ENCODE data around the gene SPDEF.

Gene SPDEF

DNA sequence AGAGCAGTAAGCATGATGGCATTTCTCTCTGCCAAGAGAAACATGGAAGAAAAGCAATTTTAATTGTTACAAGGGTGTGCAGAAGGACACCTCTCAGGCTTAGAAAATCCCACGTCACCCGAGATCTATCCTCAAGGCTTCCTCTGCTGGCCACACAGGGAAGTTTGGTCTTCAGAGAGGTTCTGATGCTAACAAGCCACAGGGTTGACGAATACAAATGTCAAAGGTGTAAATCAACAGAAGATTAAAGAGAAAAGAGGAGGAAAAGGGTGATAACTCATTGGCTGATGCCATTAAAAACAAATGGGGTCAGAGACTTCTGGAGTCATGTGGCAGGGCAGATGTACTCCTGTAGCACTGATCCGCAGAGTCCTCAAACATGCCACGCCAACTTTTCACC is 33.6 kb upstream of the SPDEF start:
- in situ Hi-C loops (cut with MboI; ENCODE audit: low sequenced_read_pairs), result no loop called here

DNA sequence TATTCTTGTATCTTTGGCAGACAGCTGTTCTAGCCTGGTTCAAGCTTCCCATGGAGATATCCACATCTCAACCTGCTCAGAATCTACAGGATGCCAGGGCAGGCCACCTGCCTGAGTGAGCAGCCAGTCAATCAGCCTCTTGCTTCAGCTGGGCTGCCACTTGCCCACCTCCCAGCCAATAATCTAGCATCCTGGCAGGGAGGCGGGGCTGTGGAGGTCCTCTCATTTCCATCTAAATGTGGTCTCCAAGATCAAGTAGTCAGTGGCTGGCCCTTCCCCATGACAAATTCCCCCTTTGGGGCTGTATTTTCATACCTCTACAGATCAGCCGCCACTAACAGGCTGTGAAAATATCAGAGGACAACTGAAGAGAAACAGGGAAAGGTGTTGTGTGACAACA is 33.0 kb upstream of the SPDEF start:
- Histone ChIP-seq H3K27me3 (ENCODE audit: low read depth) (no peaks in the 10 kb centered on the region), H3K9me3 (no peaks in the 10 kb centered on the region), H3K4me3 (no peak overlapping the region), H3K4me1 (peaks cover 5% of the 10 kb centered on the region), H3K36me3 (replicated peaks) (peaks cover 23% of the 10 kb centered on the region)
- in situ Hi-C loops (cut with MboI; ENCODE audit: low sequenced_read_pairs), result no loop called here
- no peak for DNase-seq (ENCODE audit: low spot score in 2 of 2)

More for the DNA sequence above, 33.6 kb upstream of the SPDEF start:
- Histone ChIP-seq H3K36me3 (replicated peaks) (peaks cover 23% of the 10 kb centered on the region), H3K4me3 (no peak overlapping the region), H3K27me3 (ENCODE audit: low read depth) (no peaks in the 10 kb centered on the region), H3K4me1 (peaks cover 5% of the 10 kb centered on the region), H3K9me3 (no peaks in the 10 kb centered on the region)
- DNase-seq (ENCODE audit: low spot score in 2 of 2), result no peak

DNA sequence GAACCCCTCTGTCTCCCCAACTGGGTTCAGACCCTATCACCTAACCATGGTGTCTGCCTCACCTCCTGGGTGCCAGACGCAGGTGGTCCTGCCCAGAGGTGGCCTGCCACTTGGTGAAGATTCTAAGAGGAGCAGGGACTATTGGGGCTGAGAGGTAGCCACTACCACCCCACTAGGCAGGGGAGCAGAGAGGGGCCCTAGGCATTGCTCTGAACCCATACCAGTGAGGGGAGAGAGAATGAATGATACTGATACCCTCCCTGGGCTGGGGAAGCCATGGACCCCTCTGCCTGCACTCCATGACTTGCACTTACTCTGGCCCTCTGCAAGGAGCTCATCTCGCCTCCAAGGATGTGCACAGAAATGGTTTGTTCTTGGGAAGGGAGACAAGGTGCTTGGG is 31.7 kb upstream of the SPDEF start:
- Histone ChIP-seq H3K36me3 (replicated peaks) (peaks cover 17% of the 10 kb centered on the region), H3K27me3 (ENCODE audit: low read depth) (no peaks in the 10 kb centered on the region), H3K9me3 (no peaks in the 10 kb centered on the region), H3K4me3 (no peak overlapping the region), H3K4me1 (no peaks in the 10 kb centered on the region)
- in situ Hi-C loops (cut with MboI; ENCODE audit: low sequenced_read_pairs), result no loop called here
- no peak for DNase-seq (ENCODE audit: low spot score in 2 of 2)

DNA sequence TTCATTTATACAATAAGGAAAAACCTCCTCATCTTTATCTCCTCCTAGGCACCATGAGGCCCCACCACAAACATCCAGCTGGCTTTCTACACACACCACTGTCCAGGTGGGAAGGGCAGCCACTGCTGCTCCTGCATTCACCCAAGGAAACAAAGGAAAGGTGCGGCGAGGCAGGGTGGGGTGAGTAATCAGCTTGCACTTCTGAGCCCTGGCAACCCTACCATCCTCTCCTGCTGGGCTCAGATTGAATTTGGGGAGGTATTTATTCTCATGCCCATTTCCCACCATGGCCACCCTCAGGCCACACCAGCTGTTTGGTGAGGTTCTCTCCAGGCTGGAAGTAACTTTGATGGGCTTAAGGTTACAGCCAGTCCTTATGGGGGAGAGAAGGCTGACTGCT is 31.2 kb upstream of the SPDEF start:
- H3K27me3 ChIP-seq (ENCODE audit: low read depth), result no peaks in the 10 kb centered on the region

DNA sequence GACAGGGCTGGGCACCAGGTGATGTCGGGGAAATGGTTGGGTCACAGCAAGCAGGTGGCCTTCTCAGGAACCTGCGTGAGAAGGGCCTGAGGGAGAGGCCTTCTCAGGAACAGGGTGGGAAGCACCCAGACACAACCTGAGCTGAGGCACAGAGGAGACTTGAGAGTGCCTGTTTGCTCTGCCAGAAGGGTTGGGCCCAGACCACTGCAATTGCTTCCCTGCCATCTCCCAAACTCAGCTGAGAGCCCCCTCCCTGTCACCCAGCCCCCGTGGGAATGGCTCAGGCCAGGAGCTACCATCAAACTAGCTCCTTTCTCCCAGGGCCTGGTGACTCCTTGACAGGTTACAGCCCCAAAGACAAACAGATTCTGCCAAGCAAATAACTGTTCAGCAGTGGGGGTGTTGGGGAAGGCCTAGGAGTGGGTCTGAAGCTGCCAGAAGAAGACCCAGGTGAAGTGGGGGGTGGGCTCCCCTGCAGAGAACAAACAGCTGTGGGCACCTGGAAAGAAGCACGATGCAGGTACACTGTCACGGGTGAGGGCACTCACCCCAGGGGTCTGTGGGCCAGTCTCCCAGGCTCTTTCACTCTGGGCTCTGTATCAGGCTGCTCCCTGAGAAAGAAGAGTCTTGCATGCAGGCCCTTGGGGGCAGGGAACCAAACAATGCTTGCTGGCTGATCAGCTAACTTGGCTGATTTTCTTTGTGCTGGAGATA is 30.4 kb upstream of the SPDEF start:
- no peak for DNase-seq (ENCODE audit: low spot score in 2 of 2)
- peaks cover 17% of the 10 kb centered on the region for H3K36me3 ChIP-seq (replicated peaks)
- H3K4me3 ChIP-seq, result no peak overlapping the region
- in situ Hi-C loops (cut with MboI; ENCODE audit: low sequenced_read_pairs), result no loop called here
- no peaks in the 10 kb centered on the region for H3K4me1 ChIP-seq
- H3K27me3 ChIP-seq (ENCODE audit: low read depth), result no peaks in the 10 kb centered on the region
- no peaks in the 10 kb centered on the region for H3K9me3 ChIP-seq

More for the DNA sequence above, 31.2 kb upstream of the SPDEF start:
- Histone ChIP-seq H3K9me3 (no peaks in the 10 kb centered on the region), H3K4me1 (no peaks in the 10 kb centered on the region), H3K4me3 (no peak overlapping the region), H3K36me3 (replicated peaks) (peaks cover 17% of the 10 kb centered on the region)
- DNase-seq (ENCODE audit: low spot score in 2 of 2), result no peak
- in situ Hi-C loops (cut with MboI; ENCODE audit: low sequenced_read_pairs), result no loop called here

DNA sequence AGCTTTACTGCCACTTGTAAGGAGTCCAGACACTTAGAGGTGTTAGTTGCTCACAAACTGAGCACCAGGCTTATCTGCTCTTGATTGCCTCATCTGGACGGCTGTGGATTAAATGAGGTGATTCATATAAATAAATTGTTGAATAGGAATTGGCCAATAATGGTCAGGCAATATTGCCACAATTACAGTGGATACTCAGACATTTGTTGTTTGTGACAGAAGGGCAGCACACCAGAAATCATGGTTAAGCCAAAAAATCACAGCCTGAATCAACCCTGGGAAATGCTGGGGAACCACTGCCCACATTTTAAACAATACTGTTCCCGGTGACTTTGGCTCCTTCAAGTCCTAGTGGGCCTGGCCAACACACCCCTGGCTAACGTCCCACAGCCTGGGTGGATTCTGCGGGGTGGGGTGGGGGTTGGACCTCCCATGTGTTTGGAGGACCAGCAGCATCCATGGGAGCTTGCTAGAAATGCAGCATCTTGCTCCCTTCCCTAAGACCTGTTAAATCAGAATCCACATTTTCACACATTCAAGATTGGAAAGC is 29.5 kb upstream of the SPDEF start:
- no peaks in the 10 kb centered on the region for H3K4me1 ChIP-seq
- no peak overlapping the region for H3K4me3 ChIP-seq
- peaks cover 13% of the 10 kb centered on the region for H3K36me3 ChIP-seq (replicated peaks)
- DNase-seq (ENCODE audit: low spot score in 2 of 2), result no peak
- no peaks in the 10 kb centered on the region for H3K27me3 ChIP-seq (ENCODE audit: low read depth)
- H3K9me3 ChIP-seq, result no peaks in the 10 kb centered on the region
- in situ Hi-C loops (cut with MboI; ENCODE audit: low sequenced_read_pairs), result no loop called here

DNA sequence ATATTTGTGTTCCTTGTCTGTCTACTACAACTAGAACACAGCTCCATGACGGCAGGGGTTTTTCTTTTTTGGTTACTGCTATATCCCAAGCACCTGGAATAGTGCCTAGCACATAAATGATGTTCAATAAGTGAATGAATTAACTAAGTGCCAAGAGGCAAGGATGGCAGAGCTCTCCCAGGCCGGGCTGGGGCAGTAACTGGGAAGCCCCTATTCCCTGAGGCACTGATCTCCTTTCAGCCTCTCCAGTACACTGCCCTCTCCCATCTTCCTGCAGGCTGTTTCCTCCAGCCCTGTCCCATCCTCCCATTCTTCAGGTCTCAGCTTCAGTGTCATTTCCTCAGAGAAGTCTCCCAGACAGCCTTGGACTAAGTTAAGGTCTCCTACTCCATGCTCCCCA is 29.0 kb upstream of the SPDEF start:
- Histone ChIP-seq H3K9me3 (no peaks in the 10 kb centered on the region), H3K4me1 (no peaks in the 10 kb centered on the region), H3K36me3 (replicated peaks) (peaks cover 11% of the 10 kb centered on the region), H3K4me3 (no peak overlapping the region), H3K27me3 (ENCODE audit: low read depth) (no peaks in the 10 kb centered on the region)
- no peak for DNase-seq (ENCODE audit: low spot score in 2 of 2)
- in situ Hi-C loops (cut with MboI; ENCODE audit: low sequenced_read_pairs), result no loop called here

DNA sequence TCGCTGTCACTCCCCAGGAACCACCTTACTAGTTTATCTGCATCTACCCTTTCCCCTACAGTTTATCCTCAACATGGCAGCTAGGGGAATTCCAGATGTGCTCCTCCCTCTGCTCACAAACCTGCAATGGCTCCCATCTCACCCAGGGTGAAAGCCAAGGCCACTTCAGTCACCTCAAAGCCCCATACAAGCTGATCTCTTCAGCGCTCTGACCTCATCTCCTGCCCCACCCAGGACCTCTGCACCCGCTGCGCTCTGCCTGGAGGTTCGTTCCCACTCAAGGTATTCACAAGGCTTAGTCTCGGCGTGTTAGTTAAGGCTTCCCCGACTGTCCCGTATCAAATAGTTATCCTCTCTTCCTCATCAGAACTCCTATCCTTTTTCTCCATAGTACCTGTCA is 28.6 kb upstream of the SPDEF start:
- H3K4me3 ChIP-seq, result no peak overlapping the region
- DNase-seq (ENCODE audit: low spot score in 2 of 2), result no peak
- in situ Hi-C loops (cut with MboI; ENCODE audit: low sequenced_read_pairs), result no loop called here
- H3K27me3 ChIP-seq (ENCODE audit: low read depth), result no peaks in the 10 kb centered on the region
- H3K36me3 ChIP-seq (replicated peaks), result peaks cover 7% of the 10 kb centered on the region
- H3K9me3 ChIP-seq, result no peaks in the 10 kb centered on the region
- H3K4me1 ChIP-seq, result no peaks in the 10 kb centered on the region

DNA sequence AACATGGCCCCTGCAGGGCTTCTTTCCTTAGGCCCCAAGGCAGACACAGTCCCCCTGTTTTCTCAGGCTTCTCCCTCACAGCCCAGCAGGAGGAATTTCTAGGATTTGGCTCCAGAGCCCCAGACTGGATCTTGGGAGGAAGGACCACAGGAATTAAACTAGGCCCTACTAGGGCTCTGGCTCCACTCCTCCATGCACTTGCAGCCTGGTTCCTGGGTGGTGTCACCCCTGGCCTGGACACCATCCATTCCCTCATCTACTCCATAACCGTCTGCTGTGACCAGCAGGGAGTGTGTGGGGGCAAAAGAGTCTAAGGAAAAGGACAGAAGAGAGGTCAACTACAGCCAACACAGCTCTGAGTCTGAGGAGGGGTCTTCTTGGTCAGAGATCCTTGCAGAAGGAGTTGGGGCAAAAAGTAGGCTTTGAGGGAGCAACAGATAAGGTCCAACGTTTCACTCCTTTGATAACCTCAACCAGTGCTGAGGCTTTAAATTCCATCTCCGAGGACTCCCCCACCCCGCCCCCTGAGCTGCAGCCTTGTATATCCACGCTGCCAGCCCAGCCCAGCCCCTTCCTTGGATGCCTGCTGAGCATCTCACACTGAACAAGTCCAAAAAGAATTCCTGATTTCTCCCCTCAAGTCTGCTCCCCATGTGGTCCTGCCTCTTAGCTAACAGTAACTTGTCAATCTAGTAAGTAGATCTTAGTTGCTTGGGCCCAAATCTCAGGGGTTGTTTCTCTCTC is 27.9 kb upstream of the SPDEF start:
- Histone ChIP-seq H3K36me3 (replicated peaks) (no peaks in the 10 kb centered on the region; the same call in none of the 2 replicates), H3K4me1 (no peaks in the 10 kb centered on the region), H3K4me3 (no peak overlapping the region), H3K27me3 (ENCODE audit: low read depth) (no peaks in the 10 kb centered on the region), H3K9me3 (no peaks in the 10 kb centered on the region)
- DNase-seq (ENCODE audit: low spot score in 2 of 2), result no peak
- in situ Hi-C loops (cut with MboI; ENCODE audit: low sequenced_read_pairs), result no loop called here

DNA sequence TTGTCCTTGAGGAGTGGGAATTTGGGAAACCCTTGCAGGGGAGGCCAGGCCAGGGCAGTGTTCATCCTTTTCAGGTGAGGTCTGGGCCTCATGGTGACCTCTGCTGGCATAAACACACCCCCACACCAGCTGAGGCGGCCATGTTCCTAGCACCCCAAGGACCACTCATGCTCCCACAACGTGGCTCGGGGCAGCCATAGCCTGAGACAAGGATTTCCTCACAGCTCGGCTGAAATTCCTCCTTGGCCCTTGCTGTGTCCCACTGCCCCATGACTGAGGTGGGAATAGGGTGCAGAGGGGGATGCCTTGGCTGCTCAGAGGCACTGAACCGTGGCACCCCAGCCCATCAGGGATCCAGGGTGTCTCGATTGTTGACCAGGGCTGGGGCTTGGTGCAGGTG is 27.3 kb upstream of the SPDEF start:
- Histone ChIP-seq H3K4me1 (no peaks in the 10 kb centered on the region), H3K27me3 (ENCODE audit: low read depth) (no peaks in the 10 kb centered on the region), H3K36me3 (replicated peaks) (no peaks in the 10 kb centered on the region; the same call in none of the 2 replicates), H3K4me3 (no peak overlapping the region), H3K9me3 (no peaks in the 10 kb centered on the region)
- in situ Hi-C loops (cut with MboI; ENCODE audit: low sequenced_read_pairs), result no loop called here
- peak in 1 of 2 experiments; percentile 53 for DNase-seq (ENCODE audit: low spot score in 2 of 2)

DNA sequence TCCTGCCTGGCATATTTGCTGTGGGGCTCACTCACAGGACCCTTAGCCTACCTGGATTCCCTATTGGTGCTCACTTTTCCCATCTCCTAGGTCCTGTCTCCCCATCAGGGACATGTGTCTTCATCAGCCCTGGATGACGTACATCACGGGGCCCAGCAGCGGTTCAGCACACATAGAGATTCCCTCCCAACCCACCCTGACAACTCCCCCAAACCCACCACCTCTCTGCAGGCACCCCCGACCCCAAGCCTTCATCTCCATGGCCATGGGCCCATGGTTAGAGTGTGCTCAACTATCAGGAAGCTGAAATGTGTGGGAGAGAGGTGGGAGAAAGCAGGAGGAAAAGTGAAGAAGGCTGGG is 25.4 kb upstream of the SPDEF start:
- in situ Hi-C loops (cut with MboI; ENCODE audit: low sequenced_read_pairs), result no loop called here
- Histone ChIP-seq H3K4me1 (no peaks in the 10 kb centered on the region), H3K36me3 (replicated peaks) (no peaks in the 10 kb centered on the region; the same call in 1 of the 2 replicates), H3K4me3 (no peak overlapping the region), H3K27me3 (ENCODE audit: low read depth) (no peaks in the 10 kb centered on the region), H3K9me3 (no peaks in the 10 kb centered on the region)
- no peak for DNase-seq (ENCODE audit: low spot score in 2 of 2)

DNA sequence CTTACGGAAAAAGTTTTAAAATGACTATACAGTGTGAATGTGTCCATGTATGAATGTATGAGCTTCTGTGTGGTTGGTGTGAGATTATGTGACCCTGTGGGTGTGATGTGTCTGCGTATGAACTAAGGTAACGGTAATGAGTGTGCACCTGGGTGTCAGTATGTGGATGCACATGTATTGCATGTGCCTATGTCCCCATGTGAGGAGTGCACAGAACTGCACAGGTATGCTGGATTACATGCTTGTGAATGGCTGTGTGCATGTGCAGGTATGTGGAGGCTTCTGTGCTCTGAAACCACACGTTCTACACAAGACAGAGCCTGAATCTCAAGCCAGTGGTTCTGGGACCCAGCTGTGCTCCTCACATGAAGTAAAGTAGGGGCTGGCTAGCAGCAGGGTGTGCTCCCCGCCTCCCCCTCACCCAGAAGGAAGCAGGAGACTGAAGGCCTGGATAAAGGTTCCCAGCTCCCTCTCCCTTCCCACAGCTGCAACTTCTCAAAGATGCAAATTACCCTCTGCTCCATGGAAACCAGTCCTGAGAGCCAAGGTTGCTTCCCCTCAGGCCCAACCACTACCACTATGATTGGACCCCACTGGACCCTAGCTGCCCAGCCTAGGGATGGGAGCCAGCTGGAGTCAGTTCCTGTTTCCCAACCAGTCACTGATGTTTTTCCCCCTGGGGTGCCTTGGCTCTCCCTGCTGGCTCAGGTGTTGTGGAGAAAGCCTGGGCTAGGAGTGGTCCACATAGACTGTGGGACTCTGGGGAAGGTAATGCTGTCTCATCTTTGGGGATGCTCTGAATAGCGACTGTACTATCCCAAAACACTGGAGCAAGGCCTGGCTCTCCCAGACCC is 24.8 kb upstream of the SPDEF start:
- H3K4me1 ChIP-seq, result no peaks in the 10 kb centered on the region
- in situ Hi-C loops (cut with MboI; ENCODE audit: low sequenced_read_pairs), result no loop called here
- H3K9me3 ChIP-seq, result no peaks in the 10 kb centered on the region
- no peak for DNase-seq (ENCODE audit: low spot score in 2 of 2)
- no peaks in the 10 kb centered on the region; the same call in 1 of the 2 replicates for H3K36me3 ChIP-seq (replicated peaks)
- no peak overlapping the region for H3K4me3 ChIP-seq
- H3K27me3 ChIP-seq (ENCODE audit: low read depth), result no peaks in the 10 kb centered on the region

DNA sequence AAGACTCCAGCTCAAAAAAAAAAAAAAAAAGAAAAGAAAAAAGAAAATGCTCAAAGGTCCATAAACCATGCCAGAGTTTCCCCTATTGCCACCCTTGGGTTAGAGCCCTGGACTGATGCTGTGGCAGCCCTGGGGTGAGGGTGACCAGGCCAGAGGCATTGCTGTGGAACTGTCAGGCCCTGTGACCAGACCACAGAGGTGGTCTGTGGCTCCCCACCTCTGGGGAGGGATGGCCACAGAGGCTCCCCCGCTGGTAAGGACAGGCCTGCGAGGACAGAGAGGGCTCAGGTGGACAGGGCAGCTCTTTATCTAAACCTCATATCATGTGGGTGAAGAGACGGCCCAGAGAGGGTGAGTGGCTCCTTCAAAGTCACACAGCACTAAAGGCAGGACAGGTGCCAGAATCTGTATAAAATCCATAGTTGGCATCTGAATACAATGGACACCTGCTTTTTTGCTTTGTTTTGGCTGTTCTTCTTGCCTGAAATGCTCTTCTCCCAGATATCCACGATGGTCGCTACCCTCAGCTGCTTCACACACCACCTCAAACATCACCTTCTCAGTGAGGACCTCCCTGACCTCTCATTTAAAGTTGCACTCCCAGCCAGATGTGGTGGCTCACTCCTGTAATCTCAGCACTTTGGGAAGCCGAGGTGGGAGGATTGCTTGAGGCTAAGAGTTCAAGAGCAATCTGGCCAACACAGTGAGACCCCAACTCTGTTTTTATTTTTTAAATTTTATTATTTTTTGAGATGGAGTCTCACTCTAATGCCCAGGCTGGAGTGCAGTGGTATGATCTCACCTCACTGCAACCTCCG is 22.5 kb upstream of the SPDEF start:
- Histone ChIP-seq H3K36me3 (replicated peaks) (no peaks in the 10 kb centered on the region), H3K27me3 (ENCODE audit: low read depth) (no peaks in the 10 kb centered on the region), H3K4me1 (no peaks in the 10 kb centered on the region), H3K4me3 (no peak overlapping the region), H3K9me3 (no peaks in the 10 kb centered on the region)
- in situ Hi-C loops (cut with MboI; ENCODE audit: low sequenced_read_pairs), result no loop called here
- no peak for DNase-seq (ENCODE audit: low spot score in 2 of 2)
